Sigmoid colon (tissue), 7 donors: ENCODE data around the gene MAP4K5. TPM values are rescaled to one million over a fixed set of nuclear protein-coding genes. Genes with fewer than 3 reads are reported as not detected.

ENCODE experiments used
- DNase-seq: peaks from one replicate; pipeline ENCODE4 v3.0.0-alpha.2; 2019
- H3K27ac ChIP-seq, 4 donors: fragments of 200-600 bp; sonication (generic); one replicate each; pipeline ENCODE4 v1.5.1; 2016 to 2019; ENCODE audit warnings: mild to moderate bottlenecking in 1 of 4
- H3K27me3 ChIP-seq, 3 donors: fragments of 200-600 bp; sonication (generic); one replicate each; pipeline ENCODE4 v1.5.1; 2019; ENCODE audit warnings: mild to moderate bottlenecking in 1 of 3
- H3K36me3 ChIP-seq, 4 donors: fragments of 200-600 bp; sonication (generic); one replicate each; pipeline ENCODE4 v1.5.1; 2016 to 2019
- H3K4me1 ChIP-seq, 4 donors: fragments of 200-600 bp; sonication (generic); one replicate each; pipeline ENCODE4 v1.5.1; 2017 to 2019
- H3K4me3 ChIP-seq, 4 donors: fragments of 200-600 bp; sonication (generic); one replicate each; pipeline ENCODE4 v1.5.1; 2017 to 2019; ENCODE audit warnings: mild to moderate bottlenecking in 2 of 4, moderate library complexity in 1 of 4
- H3K9me3 ChIP-seq, 4 donors: fragments of 200-600 bp in 3 of 4; sonication (generic) in 3 of 4; one replicate each; pipeline versions ENCODE4 v1.5.1 to v1.6.1; 2013 to 2019
- EP300 ChIP-seq, 4 donors: sonication (generic); formaldehyde crosslinking; IDR thresholded peaks; one replicate each; pipeline ENCODE4 v1.6.1; 2017; ENCODE audit warnings: antibody characterized with exemption in 4 of 4
- POLR2A ChIP-seq, 2 donors: fragments of 450-650 bp; IDR thresholded peaks; one replicate each; pipeline ENCODE4 v1.6.1; 2016; ENCODE audit warnings: antibody characterized with exemption in 2 of 2, mild to moderate bottlenecking in 2 of 2, moderate library complexity in 2 of 2
- POLR2AphosphoS5 ChIP-seq, 4 donors: sonication (generic); formaldehyde crosslinking; IDR thresholded peaks; one replicate each; pipeline ENCODE4 v1.6.1; 2017; ENCODE audit warnings: antibody characterized with exemption in 4 of 4
- WGBS, 2 donors: extraction: QIAGEN DNeasy Blood & Tissue Kit; methylation state at CpG; one replicate each; pipeline ENCODE4 v1.1.7; 2013; 5-methylcytosine and 5-hydroxymethylcytosine counted together
- intact Hi-C: fragments of 100-400 bp; cut with DNase I; formaldehyde crosslinking; loops from one replicate; pipeline ENCODE4 v1.15.1; 2023
- polyA plus RNA-seq, 3 donors: library from polyadenylated mRNA; stranded (reverse); fragments of 200-250 nt; gene quantifications; one replicate each; pipeline ENCODE4 v1.2.3, GENCODE V29; 2013
- total RNA-seq, 4 donors: library from RNA; depleted of rRNA; stranded (reverse); fragments of >200 nt; gene quantifications; one replicate each; pipeline ENCODE4 v1.1.0, GENCODE V29; 2016
- TF ChIP-seq, protein P1 (sequence below), 4 experiments: fragments of 450-650 bp in 3 of 4; fragments of 200-600 bp in 1 of 4; IDR thresholded peaks; one replicate each; pipeline ENCODE4 v1.5.1; 2016 to 2019; ENCODE audit warnings: antibody characterized with exemption in 4 of 4, mild to moderate bottlenecking in 3 of 4, moderate library complexity in 2 of 4
- donor health status: healthy with polysubstance abuse.
- donor health status: Bipolar disorder and iron deficiency.
- donor health status: healthy.

Gene MAP4K5
- total and polyA plus RNA-seq, 7 donors, result 12.6 to 314 (median 144) TPM

GRCh38 chr14:50477760-50478159 is 54.6 kb downstream of the MAP4K5 start:
- Histone ChIP-seq H3K27me3 (no peaks in the 10 kb centered on the region), H3K27ac (no peak overlapping the region), H3K4me1 (no peaks in the 10 kb centered on the region), H3K36me3 (peaks cover 0 to 46% (median 16%) of the 10 kb centered on the region in 4 donors), H3K9me3 (no peaks in the 10 kb centered on the region), H3K4me3 (no peak overlapping the region)
- TF ChIP-seq, protein P1, sequence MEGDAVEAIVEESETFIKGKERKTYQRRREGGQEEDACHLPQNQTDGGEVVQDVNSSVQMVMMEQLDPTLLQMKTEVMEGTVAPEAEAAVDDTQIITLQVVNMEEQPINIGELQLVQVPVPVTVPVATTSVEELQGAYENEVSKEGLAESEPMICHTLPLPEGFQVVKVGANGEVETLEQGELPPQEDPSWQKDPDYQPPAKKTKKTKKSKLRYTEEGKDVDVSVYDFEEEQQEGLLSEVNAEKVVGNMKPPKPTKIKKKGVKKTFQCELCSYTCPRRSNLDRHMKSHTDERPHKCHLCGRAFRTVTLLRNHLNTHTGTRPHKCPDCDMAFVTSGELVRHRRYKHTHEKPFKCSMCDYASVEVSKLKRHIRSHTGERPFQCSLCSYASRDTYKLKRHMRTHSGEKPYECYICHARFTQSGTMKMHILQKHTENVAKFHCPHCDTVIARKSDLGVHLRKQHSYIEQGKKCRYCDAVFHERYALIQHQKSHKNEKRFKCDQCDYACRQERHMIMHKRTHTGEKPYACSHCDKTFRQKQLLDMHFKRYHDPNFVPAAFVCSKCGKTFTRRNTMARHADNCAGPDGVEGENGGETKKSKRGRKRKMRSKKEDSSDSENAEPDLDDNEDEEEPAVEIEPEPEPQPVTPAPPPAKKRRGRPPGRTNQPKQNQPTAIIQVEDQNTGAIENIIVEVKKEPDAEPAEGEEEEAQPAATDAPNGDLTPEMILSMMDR (IDR thresholded peaks at IDR 0.05), result no peak
- TF ChIP-seq POLR2AphosphoS5 (IDR thresholded peaks at IDR 0.05), result no peak
- TF ChIP-seq EP300 (IDR thresholded peaks at IDR 0.05), result no peak
- TF ChIP-seq POLR2A (IDR thresholded peaks at IDR 0.05), result no peak
- DNase-seq, result no peak
- intact Hi-C loops, result no loop called here
- WGBS, 2 donors, result 94 to 96% methylated on average over 2 of the region's 2 CpGs

DNA sequence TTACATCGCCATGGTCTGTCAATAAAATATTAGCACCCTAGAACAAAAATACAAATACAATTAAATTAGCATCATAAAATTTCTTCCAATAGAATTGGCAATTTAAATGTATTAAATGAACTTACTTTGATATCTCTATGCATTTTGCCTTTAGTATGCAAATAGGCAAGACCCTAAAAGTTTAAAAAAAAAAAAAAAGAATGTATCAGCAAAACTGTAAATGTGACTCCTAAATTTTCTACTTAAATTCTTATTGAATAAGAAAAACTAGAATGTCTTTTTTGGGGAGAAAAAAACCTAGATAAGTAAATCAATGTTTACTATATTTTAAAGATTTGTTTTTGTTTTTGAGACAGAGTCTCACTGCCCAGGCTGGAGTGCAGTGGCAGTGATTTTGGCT is 56.2 kb downstream of the MAP4K5 start:
- Histone ChIP-seq H3K4me1 (no peaks in the 10 kb centered on the region), H3K4me3 (no peak overlapping the region), H3K9me3 (peaks cover 0 to 4% (median 1%) of the 10 kb centered on the region in 4 donors), H3K27me3 (no peaks in the 10 kb centered on the region), H3K36me3 (peaks cover 4 to 46% (median 31%) of the 10 kb centered on the region in 4 donors), H3K27ac (no peak overlapping the region)
- DNase-seq, result no peak
- WGBS, 2 donors, result 93 to 100% methylated on average over 1 of the region's 1 CpG
- intact Hi-C loops, result no loop called here
- TF ChIP-seq, protein P1 (IDR thresholded peaks at IDR 0.05), result no peak
- no peak for TF ChIP-seq POLR2A (IDR thresholded peaks at IDR 0.05)
- no peak for TF ChIP-seq POLR2AphosphoS5 (IDR thresholded peaks at IDR 0.05)
- TF ChIP-seq EP300 (IDR thresholded peaks at IDR 0.05), result no peak

DNA sequence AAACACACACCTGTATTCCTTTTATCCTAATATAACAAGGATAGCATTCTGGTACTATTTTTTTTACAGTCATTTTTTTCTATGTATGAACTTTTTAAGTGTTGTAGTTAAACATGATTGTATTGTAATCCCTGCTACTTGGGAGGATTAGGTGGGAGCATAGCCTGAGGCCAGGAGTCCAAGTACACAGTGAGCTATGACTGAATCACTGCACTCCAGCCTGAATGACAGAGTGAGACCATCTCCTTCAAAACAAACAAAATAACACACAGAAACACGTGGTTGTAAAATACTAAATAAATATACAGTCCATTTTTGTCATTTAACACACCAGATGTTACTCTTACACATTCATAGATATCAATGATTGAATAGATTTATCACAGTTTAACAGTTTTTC is 56.9 kb downstream of the MAP4K5 start:
- peaks cover 0 to 4% (median 2%) of the 10 kb centered on the region in 4 donors for H3K9me3 ChIP-seq
- no peaks in the 10 kb centered on the region for H3K4me1 ChIP-seq
- H3K4me3 ChIP-seq, result no peak overlapping the region
- H3K27me3 ChIP-seq, result no peaks in the 10 kb centered on the region
- H3K36me3 ChIP-seq, result peaks cover 4 to 52% (median 35%) of the 10 kb centered on the region in 4 donors
- DNase-seq, result no peak
- WGBS, 2 donors, result 15 to 51% methylated on average over 1 of the region's 1 CpG
- TF ChIP-seq, protein P1 (IDR thresholded peaks at IDR 0.05), result no peak
- TF ChIP-seq POLR2AphosphoS5 (IDR thresholded peaks at IDR 0.05) (no peak), EP300 (IDR thresholded peaks at IDR 0.05) (no peak), POLR2A (IDR thresholded peaks at IDR 0.05) (no peak)
- intact Hi-C loops, result no loop called here
- no peak overlapping the region for H3K27ac ChIP-seq

DNA sequence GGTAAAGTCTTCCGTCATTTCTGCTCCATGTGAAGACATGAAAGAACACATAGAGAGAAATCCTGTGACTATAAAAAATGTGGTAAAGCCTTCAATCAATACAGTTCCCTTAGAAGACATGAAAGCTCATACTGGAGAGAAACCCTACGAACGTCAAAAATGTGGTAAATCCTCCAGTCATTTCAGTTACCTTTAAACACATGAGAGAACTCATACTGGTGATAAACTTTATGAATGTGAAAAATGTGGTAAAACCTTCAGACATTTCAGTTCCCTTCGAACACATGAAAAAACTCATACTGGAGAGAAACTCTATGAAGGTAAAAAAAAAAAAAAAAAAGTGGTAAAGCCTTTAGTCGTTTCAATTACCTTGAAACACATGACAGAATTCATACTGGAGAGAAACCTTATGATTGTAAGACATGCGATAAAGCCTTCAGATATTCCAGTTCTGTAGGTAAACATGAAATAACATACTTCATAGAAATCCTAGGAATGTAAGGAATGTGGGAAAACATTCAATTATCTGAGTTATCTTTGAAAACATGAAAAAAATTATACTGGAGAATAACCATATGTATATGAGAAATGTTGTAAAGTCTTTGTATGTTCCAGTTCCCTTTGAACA is 60.4 kb downstream of the MAP4K5 start:
- no peak for DNase-seq
- WGBS, 2 donors, result 80 to 81% methylated on average over 6 of the region's 6 CpGs
- H3K36me3 ChIP-seq, result peaks cover 4 to 81% (median 38%) of the 10 kb centered on the region in 4 donors
- no peak overlapping the region for H3K27ac ChIP-seq
- no peaks in the 10 kb centered on the region for H3K27me3 ChIP-seq
- H3K4me1 ChIP-seq, result no peaks in the 10 kb centered on the region
- H3K9me3 ChIP-seq, result peaks cover 0 to 4% (median 2%) of the 10 kb centered on the region in 4 donors
- no peak overlapping the region for H3K4me3 ChIP-seq
- intact Hi-C loops, result no loop called here
- TF ChIP-seq POLR2AphosphoS5 (IDR thresholded peaks at IDR 0.05) (no peak), POLR2A (IDR thresholded peaks at IDR 0.05) (no peak), EP300 (IDR thresholded peaks at IDR 0.05) (no peak)
- TF ChIP-seq, protein P1 (IDR thresholded peaks at IDR 0.05), result no peak
